Esophagus squamous epithelium (tissue), 5 donors: ENCODE measurements around the gene HPCAL1. TPM values are rescaled to one million over a fixed set of nuclear protein-coding genes. Genes with fewer than 3 reads are reported as not detected.

Experiments
- DNase-seq: peaks from one replicate; lab custom pipeline; 2025; lab: John Stamatoyannopoulos, UW
- H3K27ac ChIP-seq, 4 donors: fragments of 200-600 bp; sonication (generic); one replicate each; pipeline ENCODE4 v1.5.1; 2016 to 2019; ENCODE audit warnings: mild to moderate bottlenecking in 1 of 4
- H3K27me3 ChIP-seq, 4 donors: fragments of 200-600 bp; sonication (generic); 1 replicate in 3 of 4; 2 replicates in 1 of 4; pipeline versions ENCODE4 v1.5.1 to v1.6.0; 2017 to 2021; ENCODE audit warnings: antibody characterized with exemption in 1 of 4
- H3K36me3 ChIP-seq, 3 donors: fragments of 200-600 bp; sonication (generic); one replicate each; pipeline ENCODE4 v1.5.1; 2016 to 2019
- H3K4me1 ChIP-seq, 3 donors: fragments of 200-600 bp; sonication (generic); one replicate each; pipeline ENCODE4 v1.5.1; 2017 to 2019
- H3K4me3 ChIP-seq, 4 donors: fragments of 200-600 bp; sonication (generic); 1 replicate in 3 of 4; 2 replicates in 1 of 4; pipeline ENCODE4 v1.5.1; 2016 to 2019; ENCODE audit warnings: mild to moderate bottlenecking in 2 of 4, moderate library complexity in 1 of 4
- H3K9me3 ChIP-seq, 3 donors: fragments of 200-600 bp; sonication (generic); one replicate each; pipeline ENCODE4 v1.5.1; 2016 to 2019
- POLR2A ChIP-seq, 4 donors: fragments of 450-650 bp; IDR thresholded peaks; one replicate each; pipeline ENCODE4 v1.6.1; 2017; ENCODE audit warnings: antibody characterized with exemption in 4 of 4, mild to moderate bottlenecking in 4 of 4, moderate library complexity in 3 of 4
- WGBS, 2 donors: methylation state at CpG; one replicate each; pipeline ENCODE4 v1.1.5; 2018; 5-methylcytosine and 5-hydroxymethylcytosine counted together
- intact Hi-C: fragments of 100-400 bp; cut with DNase I; formaldehyde crosslinking; loops from one replicate; pipeline ENCODE4 v1.15.0; 2022
- total RNA-seq, 4 donors: library from RNA; depleted of rRNA; stranded (reverse); fragments of >200 nt; gene quantifications; one replicate each; pipeline ENCODE4 v1.1.0, GENCODE V29; 2016
- TF ChIP-seq, protein P1 (sequence below), 6 experiments: fragments of 450-650 bp in 4 of 6; fragments of 200-600 bp in 2 of 6; sonication (generic) in 2 of 6; IDR thresholded peaks; one replicate each; pipeline ENCODE4 v1.5.1; 2016 to 2019; ENCODE audit warnings: antibody characterized with exemption in 6 of 6, mild to moderate bottlenecking in 4 of 6, moderate library complexity in 4 of 6
- donor health status: DM: yes; HTN: yes; CAD: no.

The HPCAL1 gene
- total RNA-seq, 4 donors from 2014 or later, result 13.2 to 26.4 (median 20.5) TPM

DNA sequence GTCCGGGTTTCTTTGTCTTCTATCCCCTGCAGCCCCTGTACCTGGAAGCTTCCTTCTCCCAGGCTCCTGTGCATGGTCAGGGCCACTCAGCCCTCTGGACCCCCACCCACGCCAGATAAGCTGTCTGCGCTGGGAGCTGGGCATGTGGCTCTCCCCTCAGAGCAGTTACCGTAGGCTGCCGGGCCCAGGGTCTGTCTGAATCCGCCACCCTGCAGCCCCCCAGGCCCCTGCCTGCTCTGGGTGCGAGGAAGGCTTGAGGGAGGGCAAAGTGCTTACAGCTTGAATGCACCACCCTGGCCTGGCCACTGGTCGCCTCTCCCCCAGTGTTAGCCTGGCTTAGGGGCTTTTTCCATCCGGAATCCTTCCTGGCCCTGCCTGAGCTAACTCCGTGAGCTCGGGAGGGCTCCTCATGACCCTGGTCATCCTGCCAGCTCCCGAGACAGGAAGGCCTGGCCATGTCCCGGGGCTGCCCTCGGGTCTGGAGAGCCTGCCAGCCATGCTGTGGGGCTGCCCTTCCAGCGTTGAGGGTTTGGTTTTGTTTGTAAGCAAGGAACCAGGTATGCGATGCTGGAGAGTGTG lies 94.7 kb downstream of the HPCAL1 start:
- Histone ChIP-seq H3K27ac (peak overlapping the region in 2 of 4 donors; percentile 29 to 61), H3K27me3 (no peaks in the 10 kb centered on the region), H3K36me3 (peaks cover 0 to 9% (median 0%) of the 10 kb centered on the region in 3 donors), H3K9me3 (no peaks in the 10 kb centered on the region), H3K4me3 (no peak overlapping the region), H3K4me1 (peaks cover 19 to 56% (median 26%) of the 10 kb centered on the region in 3 donors)
- intact Hi-C loops, result no loop called here
- WGBS, 2 donors, result 73 to 89% methylated on average over 2 to 5 of the region's 16 CpGs
- TF ChIP-seq, protein P1, sequence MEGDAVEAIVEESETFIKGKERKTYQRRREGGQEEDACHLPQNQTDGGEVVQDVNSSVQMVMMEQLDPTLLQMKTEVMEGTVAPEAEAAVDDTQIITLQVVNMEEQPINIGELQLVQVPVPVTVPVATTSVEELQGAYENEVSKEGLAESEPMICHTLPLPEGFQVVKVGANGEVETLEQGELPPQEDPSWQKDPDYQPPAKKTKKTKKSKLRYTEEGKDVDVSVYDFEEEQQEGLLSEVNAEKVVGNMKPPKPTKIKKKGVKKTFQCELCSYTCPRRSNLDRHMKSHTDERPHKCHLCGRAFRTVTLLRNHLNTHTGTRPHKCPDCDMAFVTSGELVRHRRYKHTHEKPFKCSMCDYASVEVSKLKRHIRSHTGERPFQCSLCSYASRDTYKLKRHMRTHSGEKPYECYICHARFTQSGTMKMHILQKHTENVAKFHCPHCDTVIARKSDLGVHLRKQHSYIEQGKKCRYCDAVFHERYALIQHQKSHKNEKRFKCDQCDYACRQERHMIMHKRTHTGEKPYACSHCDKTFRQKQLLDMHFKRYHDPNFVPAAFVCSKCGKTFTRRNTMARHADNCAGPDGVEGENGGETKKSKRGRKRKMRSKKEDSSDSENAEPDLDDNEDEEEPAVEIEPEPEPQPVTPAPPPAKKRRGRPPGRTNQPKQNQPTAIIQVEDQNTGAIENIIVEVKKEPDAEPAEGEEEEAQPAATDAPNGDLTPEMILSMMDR (IDR thresholded peaks at IDR 0.05), result no peak
- no peak for TF ChIP-seq POLR2A (IDR thresholded peaks at IDR 0.05)
- no peak for DNase-seq

DNA sequence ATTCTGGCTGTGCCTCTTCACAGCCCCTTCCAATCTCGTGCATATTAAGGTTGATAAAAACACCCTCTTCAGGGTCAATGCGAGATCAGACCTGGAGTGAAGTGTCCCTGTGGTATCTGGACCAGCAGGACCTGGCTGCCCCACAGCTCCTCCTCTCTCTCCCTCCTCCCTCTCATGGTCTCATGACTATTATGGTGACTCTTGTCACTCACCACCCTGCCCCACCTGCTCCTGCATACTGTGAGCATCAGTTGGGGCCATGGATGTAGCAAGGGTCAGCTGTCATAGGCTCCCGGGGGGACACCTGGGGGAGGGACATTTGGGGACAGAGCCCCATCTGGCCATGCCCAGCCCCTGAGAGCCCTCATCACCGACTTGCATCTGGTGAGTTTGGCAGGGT lies 95.2 kb downstream of the HPCAL1 start:
- peak overlapping the region in 2 of 4 donors; percentile 29 to 61 for H3K27ac ChIP-seq
- H3K4me3 ChIP-seq, result no peak overlapping the region
- 67 to 73% methylated on average over 3 to 4 of the region's 4 CpGs for whole genome bisulfite sequencing, 2 donors
- H3K4me1 ChIP-seq, result peaks cover 19 to 51% (median 22%) of the 10 kb centered on the region in 3 donors
- TF ChIP-seq POLR2A (IDR thresholded peaks at IDR 0.05), result no peak
- TF ChIP-seq, protein P1 (IDR thresholded peaks at IDR 0.05), result no peak
- no peaks in the 10 kb centered on the region for H3K27me3 ChIP-seq
- H3K9me3 ChIP-seq, result no peaks in the 10 kb centered on the region
- no peak for DNase-seq
- intact Hi-C loops, result no loop called here
- H3K36me3 ChIP-seq, result peaks cover 0 to 9% (median 0%) of the 10 kb centered on the region in 3 donors

DNA sequence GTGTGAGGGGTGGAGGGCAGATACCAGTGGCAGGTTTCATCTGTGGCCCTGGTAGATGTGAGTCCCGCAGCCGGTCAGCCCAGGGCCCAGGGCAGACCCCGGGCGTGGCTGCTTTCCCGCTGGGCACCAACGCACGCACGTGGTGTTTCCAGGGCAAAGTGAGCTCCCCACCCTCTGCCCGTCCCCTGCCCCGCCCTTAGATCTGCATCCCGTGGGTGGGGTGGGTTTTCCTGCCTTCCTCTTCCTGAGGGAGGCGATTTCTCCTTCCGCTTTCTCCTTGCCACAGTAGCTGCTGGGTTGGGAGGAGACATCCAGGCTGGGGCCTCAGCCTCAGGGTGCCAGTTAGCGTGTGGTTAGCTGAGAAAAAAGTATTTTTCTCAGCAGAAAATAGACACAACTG lies 95.8 kb downstream of the HPCAL1 start:
- no peak for DNase-seq
- WGBS, 2 donors, result 53 to 57% methylated on average over 3 to 8 of the region's 14 CpGs
- Histone ChIP-seq H3K4me1 (peaks cover 14 to 45% (median 16%) of the 10 kb centered on the region in 3 donors), H3K36me3 (peaks cover 0 to 9% (median 0%) of the 10 kb centered on the region in 3 donors), H3K27me3 (no peaks in the 10 kb centered on the region), H3K9me3 (no peaks in the 10 kb centered on the region), H3K27ac (peak overlapping the region in 2 of 4 donors; percentile 29 to 61), H3K4me3 (no peak overlapping the region)
- intact Hi-C loops, result no loop called here
- no peak for TF ChIP-seq POLR2A (IDR thresholded peaks at IDR 0.05)
- TF ChIP-seq, protein P1 (IDR thresholded peaks at IDR 0.05), result no peak

DNA sequence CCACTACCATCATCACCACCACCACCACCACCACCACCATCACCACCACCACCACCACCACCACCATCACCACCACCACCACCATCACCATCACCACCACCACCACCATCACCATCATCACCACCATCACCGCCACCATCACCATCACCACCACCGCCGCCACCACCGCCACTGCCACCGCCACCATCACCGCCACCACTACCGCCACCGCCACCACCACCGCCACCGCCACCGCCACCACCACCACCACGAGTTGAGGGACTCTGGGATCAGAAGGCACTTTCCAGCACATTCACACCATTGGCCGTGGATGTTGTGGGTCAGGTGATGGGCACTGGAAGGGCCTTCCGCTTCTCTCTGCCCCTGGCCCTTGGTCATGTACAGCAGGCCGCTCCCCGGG lies 96.7 kb downstream of the HPCAL1 start:
- 48 to 100% methylated on average over 1 to 4 of the region's 16 CpGs for WGBS, 2 donors
- no peak overlapping the region for H3K27ac ChIP-seq
- no peak for TF ChIP-seq POLR2A (IDR thresholded peaks at IDR 0.05)
- TF ChIP-seq, protein P1 (IDR thresholded peaks at IDR 0.05), result no peak
- H3K4me3 ChIP-seq, result no peak overlapping the region
- no peaks in the 10 kb centered on the region for H3K27me3 ChIP-seq
- H3K9me3 ChIP-seq, result no peaks in the 10 kb centered on the region
- intact Hi-C loops, result no loop called here
- H3K36me3 ChIP-seq, result peaks cover 0 to 9% (median 0%) of the 10 kb centered on the region in 3 donors
- peaks cover 12 to 49% (median 17%) of the 10 kb centered on the region in 3 donors for H3K4me1 ChIP-seq
- DNase-seq, result no peak

DNA sequence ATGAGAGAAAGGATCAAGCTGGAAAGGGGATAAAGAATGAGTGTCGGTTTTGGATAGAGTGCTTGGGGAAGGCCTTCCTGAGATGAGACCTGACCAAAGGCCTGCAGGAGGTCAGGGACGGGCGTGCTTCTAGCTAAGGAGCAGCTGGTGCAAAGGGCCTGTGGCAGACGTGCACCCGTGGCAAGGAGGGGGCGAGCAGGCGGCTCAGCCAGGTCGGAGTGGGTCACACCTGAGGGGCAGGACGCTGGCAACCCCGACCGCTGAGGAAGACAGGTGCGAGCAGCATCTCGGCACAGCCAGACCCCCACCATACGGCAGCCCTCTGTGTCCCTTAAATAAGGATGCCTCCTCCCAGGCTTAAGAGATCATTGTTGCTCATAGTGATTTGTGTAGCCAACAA lies 97.3 kb downstream of the HPCAL1 start:
- Histone ChIP-seq H3K36me3 (peaks cover 0 to 9% (median 0%) of the 10 kb centered on the region in 3 donors), H3K27ac (peak overlapping the region in 2 of 4 donors; percentile 63 to 73), H3K4me1 (peaks cover 19 to 56% (median 23%) of the 10 kb centered on the region in 3 donors), H3K9me3 (no peaks in the 10 kb centered on the region), H3K4me3 (no peak overlapping the region), H3K27me3 (no peaks in the 10 kb centered on the region)
- intact Hi-C loops, result no loop called here
- no peak for TF ChIP-seq POLR2A (IDR thresholded peaks at IDR 0.05)
- TF ChIP-seq, protein P1 (IDR thresholded peaks at IDR 0.05), result no peak
- WGBS, 2 donors, result 91 to 96% methylated on average over 13 to 14 of the region's 14 CpGs
- no peak for DNase-seq
